HepG2 (cell line): ENCODE measurements around the gene LILRB2. TPM values are rescaled to one million over a fixed set of nuclear protein-coding genes. Genes with fewer than 3 reads are reported as not detected.
"Not testable (repeated sequence)": the region's sequence is repeated elsewhere in the genome, so short reads cannot be mapped to it uniquely, and the experiment has no call there.

Source experiments
- ATAC-seq: fragments of 200-7000 bp; cut with Tn5 transposase; 3 replicates; pipeline ENCODE4 v1.9.1; 2020; ENCODE audit warnings: mild to moderate bottlenecking, moderate library complexity
- BruUV-seq: library from RNA; stranded (reverse); fragments of 400-500 nt; replicated peaks from 2 replicates; lab custom pipeline; 2021; lab: Mats Ljungman, UMichigan
- CTCF ChIA-PET: fragments of 300-600 bp; formaldehyde crosslinking; extraction: SDS; loops from one replicate; lab custom pipeline; 2021; ENCODE audit warnings: low total read pairs, inconsistent platforms, low intra/inter-chr PET ratio; lab: Yijun Ruan, JAX
- POLR2A ChIA-PET: fragments of 350-600 bp; sonication (Branson Sonifier 250); formaldehyde crosslinking; loops from one replicate; lab custom pipeline; 2020; ENCODE audit warnings: antibody characterized with exemption, inconsistent platforms; lab: Yijun Ruan, JAX
- DNase-seq: peaks from one replicate; pipeline ENCODE4 v3.0.0-alpha.2; 2015; ENCODE audit warnings: low spot score
- FAIRE-seq: peaks from 3 replicates; lab custom pipeline; 2011; peaks lifted over from hg19 to GRCh38; lab: Jason Lieb, UNC
- H2AFZ ChIP-seq: one replicate; pipeline ENCODE4 v1.6.1; 2011; ENCODE audit warnings: low read length, inconsistent platforms
- H3K27ac ChIP-seq: fragments of 300-600 bp; 3 replicates; pipeline ENCODE4 v1.8.0; 2011; ENCODE audit warnings: mixed run types, mild to moderate bottlenecking, mixed read lengths, low read length, inconsistent platforms; ENCODE audit not compliant: insufficient read depth; ENCODE audit errors: extremely low read length
- H3K27me3 ChIP-seq, 2 experiments: fragments of 200-600 bp in 1 of 2; 2 replicates in 1 of 2; 3 replicates in 1 of 2; pipeline versions ENCODE4 v1.6.0 to v1.8.0; 2011; ENCODE audit warnings: low read length in 2 of 2, mild to moderate bottlenecking in 2 of 2, moderate library complexity in 2 of 2, inconsistent platforms in 1 of 2; ENCODE audit not compliant: insufficient read depth in 2 of 2, control insufficient read depth in 1 of 2
- H3K36me3 ChIP-seq, 2 experiments: fragments of 200-600 bp in 1 of 2; replicated peaks in 1 of 2; 2 replicates in 1 of 2; 3 replicates in 1 of 2; pipeline versions ENCODE4 v1.5.1 to v1.8.0; 2011; ENCODE audit warnings: low read length in 2 of 2, inconsistent platforms in 1 of 2; ENCODE audit not compliant: insufficient read depth in 2 of 2, control insufficient read depth in 1 of 2
- H3K4me1 ChIP-seq: 2 replicates; pipeline ENCODE4 v1.5.1; 2012; ENCODE audit warnings: low read length, inconsistent platforms; ENCODE audit not compliant: insufficient read depth
- H3K4me2 ChIP-seq: 2 replicates; pipeline ENCODE4 v1.6.0; 2011; ENCODE audit warnings: low read depth, low read length, inconsistent platforms
- H3K4me3 ChIP-seq, 3 experiments: fragments of 200-600 bp in 1 of 3; sonication (generic), shearing (Covaris generic) in 1 of 3; replicated peaks in 1 of 3; 2 replicates each; pipeline ENCODE4 v1.5.1; 2011 to 2016; ENCODE audit warnings: low read length in 3 of 3, inconsistent platforms in 2 of 3, low read depth in 2 of 3, mild to moderate bottlenecking in 2 of 3, control low read depth in 1 of 3, mixed read lengths in 1 of 3; ENCODE audit not compliant: insufficient read depth in 1 of 3
- H3K79me2 ChIP-seq: one replicate; pipeline ENCODE4 v1.6.1; 2011; ENCODE audit warnings: low read length, inconsistent platforms; ENCODE audit not compliant: insufficient read depth
- H3K9ac ChIP-seq: 2 replicates; pipeline ENCODE4 v1.6.0; 2011; ENCODE audit warnings: mild to moderate bottlenecking, low read depth, low read length, inconsistent platforms; ENCODE audit not compliant: insufficient read depth
- H3K9me3 ChIP-seq: 2 replicates; pipeline ENCODE4 v1.5.1; 2012; ENCODE audit warnings: mild to moderate bottlenecking, low read length
- H4K20me1 ChIP-seq: 2 replicates; pipeline ENCODE4 v1.6.0; 2011; ENCODE audit warnings: inconsistent platforms, mild to moderate bottlenecking, low read length, moderate library complexity; ENCODE audit not compliant: insufficient read depth
- NCOR1 ChIP-seq: fragments of 200-600 bp; sonication (generic); IDR thresholded peaks from 2 replicates; pipeline ENCODE4 v1.7.0; 2017; ENCODE audit warnings: antibody characterized with exemption, low read length, borderline replicate concordance
- RBM22 ChIP-seq: fragments of 200-400 bp; formaldehyde crosslinking; optimal IDR thresholded peaks from 2 replicates; pipeline ENCODE3; 2017; ENCODE audit warnings: mild to moderate bottlenecking, low read length, moderate library complexity
- REL ChIP-seq: sonication (generic); formaldehyde crosslinking; conservative IDR thresholded peaks from 2 replicates; pipeline ENCODE4 v1.8.0; 2022; ENCODE audit warnings: mild to moderate bottlenecking, missing genetic modification reagents, moderate library complexity
- ZNF282 ChIP-seq: fragments of 450-650 bp; IDR thresholded peaks from 2 replicates; pipeline ENCODE4 v1.6.1; 2018; ENCODE audit not compliant: partially characterized antibody
- WGBS: methylation state at CpG from one replicate; pipeline ENCODE4 v1.1.6; 2017; ENCODE audit warnings: low lambda C conversion rate; 5-methylcytosine and 5-hydroxymethylcytosine counted together
- in situ Hi-C: cut with HindIII; loops from 2 replicates; pipeline ENCODE4 v1.10.0; 2017; ENCODE audit warnings: low pct_unique_long_range_greater_than_20kb; ENCODE audit not compliant: extremely low pct_ligation_motif_present
- intact Hi-C: fragments of 100-400 bp; cut with micrococcal nuclease; formaldehyde crosslinking; loops from one replicate; pipeline ENCODE4 v1.10.0; 2022; ENCODE audit not compliant: unreplicated experiment
- polyA plus RNA-seq, 8 experiments: library from polyadenylated mRNA; depleted of rRNA in 3 of 8; stranded (reverse) in 7 of 8; unstranded in 1 of 8; fragments of >200 nt; fragmentation: Illumina TruSeq in 4 of 8; extraction: Trizol in 4 of 8; gene quantifications; 2 replicates each; pipeline versions ENCODE4 v1.2.1 to v1.2.3, GENCODE V29; 2011 to 2016; ENCODE audit warnings: low read depth in 4 of 8, missing spikeins in 1 of 8, mixed read lengths in 1 of 8; ENCODE audit not compliant: insufficient read depth in 1 of 8
- total RNA-seq, 5 experiments: library from RNA; depleted of rRNA; stranded (reverse); fragments of >200 nt; fragmentation: Illumina TruSeq; extraction: Trizol; gene quantifications; 2 replicates each; pipeline ENCODE4 v1.2.3, GENCODE V29; 2016; ENCODE audit warnings: low read depth in 1 of 5

LILRB2 gene
- total and polyA plus RNA-seq, 2 of the 13 experiments (the other 11 are each of a cell fraction or from before 2014, with no cell fraction given), result not detected

GRCh38 chr19:54229146-54229545, 51.8 kb downstream of the LILRB2 start:
- TF ChIP-seq ZNF282, result no peak
- no peak for TF ChIP-seq REL
- no peak for TF ChIP-seq RBM22
- TF ChIP-seq NCOR1, result no peak
- CTCF ChIA-PET, result no interaction called here
- 66% methylated on average over 8 of the region's 8 CpGs for WGBS

GRCh38 chr19:54224619-54225018, 56.3 kb downstream of the LILRB2 start:
- H3K79me2 ChIP-seq, H2AFZ ChIP-seq, in situ Hi-C loops, ATAC-seq, H4K20me1 ChIP-seq, H3K9me3 ChIP-seq, BruUV-seq, H3K36me3 ChIP-seq, intact Hi-C loops, H3K9ac ChIP-seq, H3K4me1 ChIP-seq, FAIRE-seq, H3K4me3 ChIP-seq, DNase-seq, H3K27ac ChIP-seq, POLR2A ChIA-PET, CTCF ChIA-PET, H3K4me2 ChIP-seq: not testable (repeated sequence)
- WGBS, result 39% methylated on average over 8 of the region's 10 CpGs
- peaks cover 1 to 22% of the 10 kb centered on the region in 2 experiments; a peak in 4 of 5 replicates for H3K27me3 ChIP-seq

More at GRCh38 chr19:54229146-54229545, 51.8 kb downstream of the LILRB2 start:
- Histone ChIP-seq H3K9me3 (peaks cover 4% of the 10 kb centered on the region; the same call in 1 of the 2 replicates), H3K4me3 (no peak overlapping the region), H3K79me2 (no peaks in the 10 kb centered on the region), H3K4me1 (peaks cover 11% of the 10 kb centered on the region), H3K9ac (no peak overlapping the region), H4K20me1 (no peaks in the 10 kb centered on the region), H2AFZ (no peak overlapping the region), H3K27ac (no peak overlapping the region), H3K4me2 (no peak overlapping the region), H3K27me3 (peaks cover 1 to 19% of the 10 kb centered on the region in 2 experiments; a peak in 3 of 5 replicates), H3K36me3 (no peaks in the 10 kb centered on the region)
- FAIRE-seq, result no peak
- intact Hi-C loops, result no loop called here
- BruUV-seq, result no TSS peak
- in situ Hi-C loops, result no loop called here
- POLR2A ChIA-PET, result no interaction called here
- no peak for ATAC-seq
- DNase-seq, result no peak

GRCh38 chr19:54223937-54224281, 57.0 kb downstream of the LILRB2 start:
- CTCF ChIA-PET, FAIRE-seq, H3K9ac ChIP-seq, H3K9me3 ChIP-seq, H3K4me2 ChIP-seq, H2AFZ ChIP-seq, in situ Hi-C loops, ATAC-seq, BruUV-seq, H3K79me2 ChIP-seq, intact Hi-C loops, H3K27ac ChIP-seq, H4K20me1 ChIP-seq, H3K36me3 ChIP-seq, H3K4me1 ChIP-seq, DNase-seq, H3K4me3 ChIP-seq: not testable (repeated sequence)
- 26% methylated on average over 5 of the region's 5 CpGs for WGBS
- peaks cover 1 to 26% of the 10 kb centered on the region in 2 experiments; a peak in 4 of 5 replicates for H3K27me3 ChIP-seq
- POLR2A ChIA-PET, result interaction anchor here (1.0 kb wide), 1 partner anchor 35 kb away, joined by 3 read pairs; the partner anchor contains the start of gene MBOAT7
